HG03175 (cell line): Measurements from ENCODE around the gene ANKRD37.

ENCODE experiments used
- ATAC-seq: cut with Tn5 transposase; IDR thresholded peaks from one replicate; pipeline ENCODE4 v1.9.1; 2021; ENCODE audit warnings: mild to moderate bottlenecking, moderate library complexity; ENCODE audit not compliant: unreplicated experiment

ANKRD37 gene

GRCh38 chr4:185412412-185412811, 15.8 kb downstream of the ANKRD37 start:
- no peak for ATAC-seq

DNA sequence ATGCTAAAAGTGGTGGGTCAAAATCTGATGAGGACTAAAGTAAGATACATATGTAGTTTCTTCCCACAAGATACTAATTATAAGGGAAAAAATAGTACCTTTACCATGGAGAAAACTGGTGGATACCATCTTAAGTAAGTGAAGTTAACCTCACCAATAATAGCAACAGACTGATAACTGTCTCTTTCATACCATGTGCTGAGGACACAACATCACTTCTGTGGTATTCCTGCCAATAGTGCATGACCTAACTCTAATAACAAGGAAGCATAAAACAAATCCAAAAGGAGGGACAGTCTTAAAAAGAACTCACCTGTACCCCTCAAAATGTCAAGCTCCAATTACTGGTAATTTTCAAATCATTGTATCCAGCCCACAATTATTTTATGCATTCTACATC, 20.3 kb downstream of the ANKRD37 start:
- ATAC-seq: no peak

- no peak for ATAC-seq
Observed at GRCh38 chr4:185421366-185422124, 24.9 kb downstream of the ANKRD37 start.

- peak; percentile 4 for ATAC-seq
Observed at GRCh38 chr4:185424905-185425646, 28.4 kb downstream of the ANKRD37 start.

- ATAC-seq: peak; percentile 93
Observed at GRCh38 chr4:185425647-185426352, 29.2 kb downstream of the ANKRD37 start, which contains the start of gene UFSP2. Gene UFSP2 (minus strand): TSS chr4:185425964. CDS start chr4:185425868, 96 bp downstream.

GRCh38 chr4:185426960-185427688, 30.5 kb downstream of the ANKRD37 start:
- ATAC-seq: no peak

GRCh38 chr4:185429660-185430059, 33.0 kb downstream of the ANKRD37 start:
- no peak for ATAC-seq

DNA sequence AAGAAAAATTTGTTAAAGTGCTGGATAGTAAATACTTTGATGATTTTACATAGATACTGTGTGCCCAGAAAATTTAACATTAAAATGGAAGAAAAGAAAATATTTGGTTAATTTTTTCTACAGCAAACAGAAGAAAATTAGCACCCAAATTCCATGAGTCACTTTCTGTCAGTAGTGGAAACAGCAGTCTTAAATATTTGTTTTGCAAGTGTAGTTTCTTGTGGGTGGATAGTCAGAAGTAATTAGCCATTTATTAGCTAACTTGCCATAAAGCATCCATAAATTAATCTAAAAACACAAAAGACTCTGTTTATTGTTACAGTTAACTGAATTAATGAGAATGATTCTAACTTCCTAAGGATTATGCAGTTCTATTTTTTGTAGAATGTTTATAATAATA, 38.8 kb downstream of the ANKRD37 start:
- no peak for ATAC-seq

GRCh38 chr4:185437809-185438208, 41.2 kb downstream of the ANKRD37 start:
- ATAC-seq: peak; percentile 47

GRCh38 chr4:185441479-185441878, 44.8 kb downstream of the ANKRD37 start:
- no peak for ATAC-seq

DNA sequence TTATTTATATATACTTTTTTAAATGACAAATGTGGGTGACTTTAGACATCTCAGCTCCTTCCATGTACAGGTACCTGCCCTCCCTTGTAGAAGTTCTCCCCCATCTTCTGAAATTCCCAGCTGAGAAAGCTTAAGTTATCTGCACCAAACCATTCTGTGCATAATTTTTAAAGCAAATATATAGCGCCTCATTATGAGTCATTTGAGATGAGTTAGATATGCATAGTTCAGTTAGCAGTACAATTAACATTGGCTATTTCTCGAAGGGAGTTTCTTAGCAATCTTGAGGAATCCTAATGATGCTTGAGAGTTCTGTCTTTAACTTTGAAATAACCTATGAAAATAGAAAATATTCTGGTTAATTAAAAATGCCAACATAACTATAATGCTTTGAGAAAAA, 48.6 kb downstream of the ANKRD37 start:
- no peak for ATAC-seq
